HEK293 (cell line): ENCODE data around the gene SERTAD2.

Experiments used
- CTCF ChIA-PET: fragments of 350-600 bp; formaldehyde crosslinking; extraction: SDS; loops from one replicate; lab custom pipeline; 2021; ENCODE audit warnings: antibody characterized with exemption; lab: Yijun Ruan, JAX
- POLR2A ChIA-PET: fragments of 300-600 bp; formaldehyde crosslinking; extraction: SDS; loops from one replicate; lab custom pipeline; 2020; ENCODE audit warnings: antibody characterized with exemption, inconsistent platforms; lab: Yijun Ruan, JAX
- H3K27ac ChIP-seq: fragments of 200-500 bp; sonication (Bioruptor generic); 2 replicates; pipeline ENCODE4 v1.5.1; 2014; ENCODE audit warnings: low read depth, low read length, control low read depth, inconsistent platforms; ENCODE audit errors: extremely low read depth
- H3K36me3 ChIP-seq, 2 experiments: fragments of 200-500 bp in 1 of 2; sonication (Bioruptor generic) in 1 of 2; 1 replicate in 1 of 2; 2 replicates in 1 of 2; pipeline ENCODE4 v1.5.1; 2014 to 2017; ENCODE audit warnings: inconsistent platforms in 2 of 2, low read length in 2 of 2; ENCODE audit not compliant: control insufficient read depth in 2 of 2, insufficient read depth in 1 of 2
- H3K4me1 ChIP-seq: fragments of 200-500 bp; sonication (Bioruptor generic); 2 replicates; pipeline ENCODE4 v1.5.1; 2014; ENCODE audit warnings: mild to moderate bottlenecking, low read length, inconsistent platforms; ENCODE audit not compliant: control insufficient read depth, insufficient read depth
- H3K4me3 ChIP-seq: 2 replicates; pipeline ENCODE4 v1.5.1; 2011; ENCODE audit warnings: low read depth, mild to moderate bottlenecking, control low read depth, low read length, moderate library complexity
- H3K9me3 ChIP-seq: fragments of 200-500 bp; sonication (Bioruptor generic); 2 replicates; pipeline ENCODE4 v1.5.1; 2014; ENCODE audit warnings: low read depth, low read length, inconsistent platforms; ENCODE audit not compliant: control insufficient read depth, insufficient read depth
- HOXA7 ChIP-seq: sonication (generic); formaldehyde crosslinking; IDR thresholded peaks from 2 replicates; pipeline ENCODE4 v1.8.1; 2022; ENCODE audit warnings: missing genetic modification reagents, borderline replicate concordance
- KLF10 ChIP-seq: fragments of 450-650 bp; IDR thresholded peaks from 2 replicates; pipeline ENCODE4 v1.5.1; 2018; ENCODE audit warnings: missing biosample characterization, mild to moderate bottlenecking, missing genetic modification characterization
- OSR2 ChIP-seq: fragments of 450-650 bp; formaldehyde crosslinking; IDR thresholded peaks from 2 replicates; pipeline ENCODE4 v1.5.1; 2016; ENCODE audit warnings: missing biosample characterization, missing genetic modification characterization
- SP7 ChIP-seq: fragments of 450-650 bp; formaldehyde crosslinking; IDR thresholded peaks from 2 replicates; pipeline ENCODE4 v1.5.1; 2016; ENCODE audit warnings: missing biosample characterization, missing genetic modification characterization
- YY1 ChIP-seq: fragments of 450-650 bp; formaldehyde crosslinking; IDR thresholded peaks from 2 replicates; pipeline ENCODE4 v1.5.1; 2018; ENCODE audit warnings: missing biosample characterization, missing genetic modification characterization
- ZEB2 ChIP-seq: fragments of 450-650 bp; formaldehyde crosslinking; IDR thresholded peaks from 2 replicates; pipeline ENCODE4 v1.5.1; 2016; ENCODE audit warnings: missing biosample characterization, missing genetic modification characterization
- ZFP3 ChIP-seq: fragments of 450-650 bp; formaldehyde crosslinking; IDR thresholded peaks from 2 replicates; pipeline ENCODE4 v1.5.1; 2016; ENCODE audit warnings: low read depth, missing biosample characterization, missing genetic modification characterization
- ZFP37 ChIP-seq: fragments of 450-650 bp; formaldehyde crosslinking; IDR thresholded peaks from 2 replicates; pipeline ENCODE4 v1.5.1; 2016; ENCODE audit warnings: missing biosample characterization, missing genetic modification characterization
- ZNF248 ChIP-seq: fragments of 450-650 bp; formaldehyde crosslinking; IDR thresholded peaks from 2 replicates; pipeline ENCODE4 v1.5.1; 2017; ENCODE audit warnings: missing biosample characterization, missing genetic modification characterization
- ZNF302 ChIP-seq: fragments of 450-650 bp; formaldehyde crosslinking; IDR thresholded peaks from 2 replicates; pipeline ENCODE4 v1.5.1; 2016; ENCODE audit warnings: missing biosample characterization, missing genetic modification characterization, low read depth
- ZNF391 ChIP-seq: fragments of 450-650 bp; formaldehyde crosslinking; IDR thresholded peaks from 2 replicates; pipeline ENCODE4 v1.5.1; 2016; ENCODE audit warnings: low read depth, missing biosample characterization, missing genetic modification characterization, borderline replicate concordance
- ZNF394 ChIP-seq: fragments of 450-650 bp; formaldehyde crosslinking; IDR thresholded peaks from 2 replicates; pipeline ENCODE4 v1.5.1; 2016; ENCODE audit warnings: missing biosample characterization, missing genetic modification characterization, mild to moderate bottlenecking, moderate library complexity, borderline replicate concordance
- ZNF48 ChIP-seq: fragments of 450-650 bp; formaldehyde crosslinking; IDR thresholded peaks from 2 replicates; pipeline ENCODE4 v1.5.1; 2016; ENCODE audit warnings: missing biosample characterization, missing genetic modification characterization
- ZNF530 ChIP-seq: fragments of 450-650 bp; formaldehyde crosslinking; IDR thresholded peaks from 2 replicates; pipeline ENCODE4 v1.5.1; 2016; ENCODE audit warnings: low read depth, missing biosample characterization, missing genetic modification characterization
- ZNF544 ChIP-seq: fragments of 450-650 bp; formaldehyde crosslinking; IDR thresholded peaks from 2 replicates; pipeline ENCODE4 v1.5.0; 2017; ENCODE audit warnings: missing biosample characterization, missing genetic modification characterization
- ZNF555 ChIP-seq: fragments of 450-650 bp; formaldehyde crosslinking; conservative IDR thresholded peaks from 2 replicates; pipeline ENCODE4 v1.5.1; 2017; ENCODE audit warnings: missing biosample characterization, mild to moderate bottlenecking, missing genetic modification characterization, inconsistent platforms
- ZNF560 ChIP-seq: fragments of 450-650 bp; formaldehyde crosslinking; IDR thresholded peaks from 2 replicates; pipeline ENCODE4 v1.5.1; 2017; ENCODE audit warnings: missing biosample characterization, missing genetic modification characterization, borderline replicate concordance
- ZNF561 ChIP-seq: fragments of 450-650 bp; IDR thresholded peaks from 2 replicates; pipeline ENCODE4 v1.5.1; 2018; ENCODE audit warnings: missing biosample characterization, missing genetic modification characterization, borderline replicate concordance
- ZNF621 ChIP-seq: fragments of 450-650 bp; formaldehyde crosslinking; IDR thresholded peaks from 2 replicates; pipeline ENCODE4 v1.5.1; 2017; ENCODE audit warnings: missing biosample characterization, missing genetic modification characterization
- ZNF785 ChIP-seq: fragments of 450-650 bp; formaldehyde crosslinking; IDR thresholded peaks from 2 replicates; pipeline ENCODE4 v1.5.1; 2016; ENCODE audit warnings: missing biosample characterization, missing genetic modification characterization
- TF ChIP-seq, protein P1 (sequence below): fragments of 450-650 bp; formaldehyde crosslinking; IDR thresholded peaks from 2 replicates; pipeline ENCODE4 v1.5.1; 2016; ENCODE audit warnings: missing biosample characterization, missing genetic modification characterization
- TF ChIP-seq, protein P2 (sequence below): fragments of 450-650 bp; formaldehyde crosslinking; IDR thresholded peaks from 2 replicates; pipeline ENCODE4 v1.5.1; 2016; ENCODE audit warnings: missing biosample characterization, missing genetic modification characterization
- TF ChIP-seq, protein P3 (sequence below): fragments of 450-650 bp; formaldehyde crosslinking; IDR thresholded peaks from 2 replicates; pipeline ENCODE4; 2016; ENCODE audit warnings: missing biosample characterization, missing genetic modification characterization
- TF ChIP-seq, protein P4 (sequence below): fragments of 450-650 bp; formaldehyde crosslinking; IDR thresholded peaks from 2 replicates; pipeline ENCODE4 v1.5.1; 2016; ENCODE audit warnings: missing biosample characterization, missing genetic modification characterization
- TF ChIP-seq, protein P5 (sequence below): fragments of 450-650 bp; formaldehyde crosslinking; IDR thresholded peaks from 2 replicates; pipeline ENCODE4 v1.5.1; 2017; ENCODE audit warnings: missing biosample characterization, missing genetic modification characterization

SERTAD2 gene

DNA sequence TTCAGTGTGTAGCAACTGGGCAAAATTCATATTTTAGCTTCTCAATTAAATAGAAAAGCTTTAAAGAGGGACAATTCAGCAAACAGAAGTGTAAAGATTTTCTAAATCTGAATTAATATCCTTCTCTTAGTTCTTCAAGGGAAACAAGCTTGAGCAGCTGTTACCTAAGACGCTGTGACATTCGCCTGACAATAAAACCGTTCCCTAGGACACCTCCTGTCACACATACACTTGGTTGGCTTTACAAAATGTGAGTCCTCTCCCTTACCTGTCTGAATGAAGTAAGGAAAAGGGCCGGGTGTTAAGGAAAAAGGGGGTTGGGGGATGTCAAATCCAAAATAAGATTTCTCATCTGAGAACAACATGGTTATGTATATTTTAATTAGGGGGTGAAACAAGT is 2.1 kb downstream of the SERTAD2 start:
- TF ChIP-seq ZNF555 (tag by site-specific recombination) (no peak), ZNF48 (tag by site-specific recombination) (no peak), SP7 (tag by site-specific recombination) (no peak), ZFP3 (tag by site-specific recombination) (no peak), ZNF248 (no peak), ZEB2 (tag by site-specific recombination) (no peak), KLF10 (tag by site-specific recombination) (no peak)
- TF ChIP-seq, protein P1, sequence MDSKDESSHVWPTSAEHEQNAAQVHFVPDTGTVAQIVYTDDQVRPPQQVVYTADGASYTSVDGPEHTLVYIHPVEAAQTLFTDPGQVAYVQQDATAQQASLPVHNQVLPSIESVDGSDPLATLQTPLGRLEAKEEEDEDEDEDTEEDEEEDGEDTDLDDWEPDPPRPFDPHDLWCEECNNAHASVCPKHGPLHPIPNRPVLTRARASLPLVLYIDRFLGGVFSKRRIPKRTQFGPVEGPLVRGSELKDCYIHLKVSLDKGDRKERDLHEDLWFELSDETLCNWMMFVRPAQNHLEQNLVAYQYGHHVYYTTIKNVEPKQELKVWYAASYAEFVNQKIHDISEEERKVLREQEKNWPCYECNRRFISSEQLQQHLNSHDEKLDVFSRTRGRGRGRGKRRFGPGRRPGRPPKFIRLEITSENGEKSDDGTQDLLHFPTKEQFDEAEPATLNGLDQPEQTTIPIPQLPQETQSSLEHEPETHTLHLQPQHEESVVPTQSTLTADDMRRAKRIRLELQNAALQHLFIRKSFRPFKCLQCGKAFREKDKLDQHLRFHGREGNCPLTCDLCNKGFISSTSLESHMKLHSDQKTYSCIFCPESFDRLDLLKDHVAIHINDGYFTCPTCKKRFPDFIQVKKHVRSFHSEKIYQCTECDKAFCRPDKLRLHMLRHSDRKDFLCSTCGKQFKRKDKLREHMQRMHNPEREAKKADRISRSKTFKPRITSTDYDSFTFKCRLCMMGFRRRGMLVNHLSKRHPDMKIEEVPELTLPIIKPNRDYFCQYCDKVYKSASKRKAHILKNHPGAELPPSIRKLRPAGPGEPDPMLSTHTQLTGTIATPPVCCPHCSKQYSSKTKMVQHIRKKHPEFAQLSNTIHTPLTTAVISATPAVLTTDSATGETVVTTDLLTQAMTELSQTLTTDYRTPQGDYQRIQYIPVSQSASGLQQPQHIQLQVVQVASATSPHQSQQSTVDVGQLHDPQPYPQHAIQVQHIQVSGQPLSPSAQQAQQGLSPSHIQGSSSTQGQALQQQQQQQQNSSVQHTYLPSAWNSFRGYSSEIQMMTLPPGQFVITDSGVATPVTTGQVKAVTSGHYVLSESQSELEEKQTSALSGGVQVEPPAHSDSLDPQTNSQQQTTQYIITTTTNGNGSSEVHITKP (tag by site-specific recombination): no peak
- Histone ChIP-seq H3K4me3 (no peak overlapping the region), H3K9me3 (no peaks in the 10 kb centered on the region), H3K27ac (no peak overlapping the region; the same call in 1 of the 2 replicates), H3K4me1 (peaks cover 14% of the 10 kb centered on the region), H3K36me3 (no peaks in the 10 kb centered on the region)
- POLR2A ChIA-PET: interaction anchor here (8.5 kb wide), 1 partner anchor 98 kb away, joined by 177 read pairs; no protein-coding TSS in a partner anchor
- CTCF ChIA-PET: interaction anchor here (0.6 to 2.1 kb wide), 10 partner anchors 9 to 557 kb away, joined by 3 to 10 read pairs (median 4); no protein-coding TSS in a partner anchor

DNA sequence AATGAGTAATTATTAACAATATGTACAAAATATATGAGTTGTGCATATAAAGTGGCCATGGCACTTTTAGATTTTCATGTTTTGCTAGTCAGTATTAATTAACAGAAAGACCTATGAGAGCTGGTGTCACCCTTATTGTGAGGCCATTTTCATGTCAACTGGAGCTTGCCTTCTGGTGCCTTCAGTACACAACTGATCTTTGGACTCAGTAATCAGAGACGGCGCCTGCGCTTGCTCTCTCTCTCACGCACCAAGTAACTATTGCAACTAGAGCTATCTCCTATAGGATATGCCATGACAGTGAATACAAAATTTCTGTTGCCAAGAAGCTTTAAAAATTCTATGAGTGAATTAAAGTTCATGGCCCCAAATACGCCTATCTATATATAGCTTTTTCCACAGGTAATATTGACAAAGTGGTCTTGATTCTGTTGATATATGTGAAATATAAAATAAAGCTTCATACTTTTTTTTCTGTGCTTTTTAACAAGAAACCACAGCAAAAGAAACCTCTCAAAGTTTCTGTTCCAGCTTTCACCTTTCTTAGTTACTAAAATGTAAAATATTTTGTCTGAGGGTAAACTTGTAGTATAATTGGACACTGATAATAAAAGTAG is 2.9 kb downstream of the SERTAD2 start:
- ChIA-PET CTCF (interaction anchor here (0.5 to 2.0 kb wide), 7 partner anchors 8 to 531 kb away, joined by 3 to 10 read pairs (median 4); no protein-coding TSS in a partner anchor), POLR2A (interaction anchor here (8.5 kb wide), 1 partner anchor 99 kb away, joined by 177 read pairs; no protein-coding TSS in a partner anchor)
- Histone ChIP-seq H3K4me3 (no peak overlapping the region), H3K4me1 (peaks cover 18% of the 10 kb centered on the region), H3K9me3 (no peaks in the 10 kb centered on the region), H3K36me3 (no peaks in the 10 kb centered on the region), H3K27ac (no peak overlapping the region)
- TF ChIP-seq ZNF48 (tag by site-specific recombination) (no peak), YY1 (tag by site-specific recombination) (no peak), ZNF302 (tag by site-specific recombination) (no peak), ZNF544 (no peak), ZFP37 (tag by site-specific recombination) (no peak), ZNF391 (tag by site-specific recombination) (no peak), OSR2 (tag by site-specific recombination) (no peak), ZNF394 (tag by site-specific recombination) (no peak), ZNF785 (no peak), ZNF560 (tag by site-specific recombination) (no peak), ZNF561 (no peak), HOXA7 (no peak), ZNF530 (tag by site-specific recombination) (no peak), ZNF621 (tag by site-specific recombination) (no peak)
- TF ChIP-seq, protein P2, sequence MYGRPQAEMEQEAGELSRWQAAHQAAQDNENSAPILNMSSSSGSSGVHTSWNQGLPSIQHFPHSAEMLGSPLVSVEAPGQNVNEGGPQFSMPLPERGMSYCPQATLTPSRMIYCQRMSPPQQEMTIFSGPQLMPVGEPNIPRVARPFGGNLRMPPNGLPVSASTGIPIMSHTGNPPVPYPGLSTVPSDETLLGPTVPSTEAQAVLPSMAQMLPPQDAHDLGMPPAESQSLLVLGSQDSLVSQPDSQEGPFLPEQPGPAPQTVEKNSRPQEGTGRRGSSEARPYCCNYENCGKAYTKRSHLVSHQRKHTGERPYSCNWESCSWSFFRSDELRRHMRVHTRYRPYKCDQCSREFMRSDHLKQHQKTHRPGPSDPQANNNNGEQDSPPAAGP (tag by site-specific recombination): no peak
- TF ChIP-seq, protein P3, sequence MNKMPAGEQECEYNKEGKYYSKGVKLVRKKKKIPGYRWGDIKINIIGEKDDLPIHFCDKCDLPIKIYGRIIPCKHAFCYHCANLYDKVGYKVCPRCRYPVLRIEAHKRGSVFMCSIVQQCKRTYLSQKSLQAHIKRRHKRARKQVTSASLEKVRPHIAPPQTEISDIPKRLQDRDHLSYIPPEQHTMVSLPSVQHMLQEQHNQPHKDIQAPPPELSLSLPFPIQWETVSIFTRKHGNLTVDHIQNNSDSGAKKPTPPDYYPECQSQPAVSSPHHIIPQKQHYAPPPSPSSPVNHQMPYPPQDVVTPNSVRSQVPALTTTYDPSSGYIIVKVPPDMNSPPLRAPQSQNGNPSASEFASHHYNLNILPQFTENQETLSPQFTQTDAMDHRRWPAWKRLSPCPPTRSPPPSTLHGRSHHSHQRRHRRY (tag by site-specific recombination): no peak
- TF ChIP-seq, protein P4, sequence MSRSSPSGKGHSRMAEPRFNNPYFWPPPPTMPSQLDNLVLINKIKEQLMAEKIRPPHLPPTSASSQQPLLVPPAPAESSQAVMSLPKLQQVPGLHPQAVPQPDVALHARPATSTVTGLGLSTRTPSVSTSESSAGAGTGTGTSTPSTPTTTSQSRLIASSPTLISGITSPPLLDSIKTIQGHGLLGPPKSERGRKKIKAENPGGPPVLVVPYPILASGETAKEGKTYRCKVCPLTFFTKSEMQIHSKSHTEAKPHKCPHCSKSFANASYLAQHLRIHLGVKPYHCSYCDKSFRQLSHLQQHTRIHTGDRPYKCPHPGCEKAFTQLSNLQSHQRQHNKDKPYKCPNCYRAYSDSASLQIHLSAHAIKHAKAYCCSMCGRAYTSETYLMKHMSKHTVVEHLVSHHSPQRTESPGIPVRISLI (tag by site-specific recombination): no peak
- TF ChIP-seq, protein P5, sequence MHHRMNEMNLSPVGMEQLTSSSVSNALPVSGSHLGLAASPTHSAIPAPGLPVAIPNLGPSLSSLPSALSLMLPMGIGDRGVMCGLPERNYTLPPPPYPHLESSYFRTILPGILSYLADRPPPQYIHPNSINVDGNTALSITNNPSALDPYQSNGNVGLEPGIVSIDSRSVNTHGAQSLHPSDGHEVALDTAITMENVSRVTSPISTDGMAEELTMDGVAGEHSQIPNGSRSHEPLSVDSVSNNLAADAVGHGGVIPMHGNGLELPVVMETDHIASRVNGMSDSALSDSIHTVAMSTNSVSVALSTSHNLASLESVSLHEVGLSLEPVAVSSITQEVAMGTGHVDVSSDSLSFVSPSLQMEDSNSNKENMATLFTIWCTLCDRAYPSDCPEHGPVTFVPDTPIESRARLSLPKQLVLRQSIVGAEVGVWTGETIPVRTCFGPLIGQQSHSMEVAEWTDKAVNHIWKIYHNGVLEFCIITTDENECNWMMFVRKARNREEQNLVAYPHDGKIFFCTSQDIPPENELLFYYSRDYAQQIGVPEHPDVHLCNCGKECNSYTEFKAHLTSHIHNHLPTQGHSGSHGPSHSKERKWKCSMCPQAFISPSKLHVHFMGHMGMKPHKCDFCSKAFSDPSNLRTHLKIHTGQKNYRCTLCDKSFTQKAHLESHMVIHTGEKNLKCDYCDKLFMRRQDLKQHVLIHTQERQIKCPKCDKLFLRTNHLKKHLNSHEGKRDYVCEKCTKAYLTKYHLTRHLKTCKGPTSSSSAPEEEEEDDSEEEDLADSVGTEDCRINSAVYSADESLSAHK (tag by site-specific recombination): no peak
